ENCODE data around the gene STARD3. TPM values are rescaled to one million over a fixed set of nuclear protein-coding genes. Genes with fewer than 3 reads are reported as not detected.

The STARD3 gene
- total RNA-seq, 1 donor from 2014 or later: 87.6 TPM

DNA sequence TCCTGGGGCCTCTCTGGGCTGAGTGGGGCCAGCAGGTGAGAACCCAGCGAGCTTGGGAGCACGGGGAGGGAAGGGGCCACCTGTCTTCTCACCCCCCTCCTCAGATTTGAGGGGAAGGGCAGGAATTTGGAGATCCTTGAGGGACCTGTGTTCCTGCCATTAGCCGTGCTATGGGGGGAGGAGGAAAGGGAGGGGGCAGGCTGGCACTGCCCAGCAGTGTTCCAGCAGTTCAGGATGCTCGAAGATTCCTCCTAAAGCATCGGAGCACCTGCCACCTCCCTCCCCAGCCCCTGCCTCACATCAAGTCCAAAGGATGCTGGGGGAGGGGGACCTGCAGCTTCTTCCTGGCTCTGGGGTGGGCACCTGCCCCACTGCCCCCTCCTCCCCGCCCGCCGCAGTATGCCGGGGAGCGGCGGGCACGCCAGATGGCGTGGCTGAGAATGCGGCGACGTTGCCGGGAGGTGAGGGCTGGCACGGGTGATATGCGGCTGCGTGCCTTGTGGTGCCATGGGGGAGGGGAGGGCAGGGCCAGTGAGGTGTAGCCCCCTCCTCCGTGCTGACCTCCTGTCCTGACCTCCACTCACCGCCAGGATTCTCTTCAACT lies 24.6 kb upstream of the STARD3 start:
- TF ChIP-seq, protein P1, sequence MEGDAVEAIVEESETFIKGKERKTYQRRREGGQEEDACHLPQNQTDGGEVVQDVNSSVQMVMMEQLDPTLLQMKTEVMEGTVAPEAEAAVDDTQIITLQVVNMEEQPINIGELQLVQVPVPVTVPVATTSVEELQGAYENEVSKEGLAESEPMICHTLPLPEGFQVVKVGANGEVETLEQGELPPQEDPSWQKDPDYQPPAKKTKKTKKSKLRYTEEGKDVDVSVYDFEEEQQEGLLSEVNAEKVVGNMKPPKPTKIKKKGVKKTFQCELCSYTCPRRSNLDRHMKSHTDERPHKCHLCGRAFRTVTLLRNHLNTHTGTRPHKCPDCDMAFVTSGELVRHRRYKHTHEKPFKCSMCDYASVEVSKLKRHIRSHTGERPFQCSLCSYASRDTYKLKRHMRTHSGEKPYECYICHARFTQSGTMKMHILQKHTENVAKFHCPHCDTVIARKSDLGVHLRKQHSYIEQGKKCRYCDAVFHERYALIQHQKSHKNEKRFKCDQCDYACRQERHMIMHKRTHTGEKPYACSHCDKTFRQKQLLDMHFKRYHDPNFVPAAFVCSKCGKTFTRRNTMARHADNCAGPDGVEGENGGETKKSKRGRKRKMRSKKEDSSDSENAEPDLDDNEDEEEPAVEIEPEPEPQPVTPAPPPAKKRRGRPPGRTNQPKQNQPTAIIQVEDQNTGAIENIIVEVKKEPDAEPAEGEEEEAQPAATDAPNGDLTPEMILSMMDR (IDR thresholded peaks at IDR 0.05): no peak
- H3K36me3 ChIP-seq: no peaks in the 10 kb centered on the region
- H3K4me3 ChIP-seq: no peak overlapping the region
- no peaks in the 10 kb centered on the region for H3K9me3 ChIP-seq
- H3K4me1 ChIP-seq: no peaks in the 10 kb centered on the region
- no peak overlapping the region for H3K27ac ChIP-seq
- intact Hi-C loops (cut with DNase I): no loop called here
- H3K27me3 ChIP-seq: peaks cover 15% of the 10 kb centered on the region
- no peak for DNase-seq (ENCODE audit: low spot score in 2 of 2)

DNA sequence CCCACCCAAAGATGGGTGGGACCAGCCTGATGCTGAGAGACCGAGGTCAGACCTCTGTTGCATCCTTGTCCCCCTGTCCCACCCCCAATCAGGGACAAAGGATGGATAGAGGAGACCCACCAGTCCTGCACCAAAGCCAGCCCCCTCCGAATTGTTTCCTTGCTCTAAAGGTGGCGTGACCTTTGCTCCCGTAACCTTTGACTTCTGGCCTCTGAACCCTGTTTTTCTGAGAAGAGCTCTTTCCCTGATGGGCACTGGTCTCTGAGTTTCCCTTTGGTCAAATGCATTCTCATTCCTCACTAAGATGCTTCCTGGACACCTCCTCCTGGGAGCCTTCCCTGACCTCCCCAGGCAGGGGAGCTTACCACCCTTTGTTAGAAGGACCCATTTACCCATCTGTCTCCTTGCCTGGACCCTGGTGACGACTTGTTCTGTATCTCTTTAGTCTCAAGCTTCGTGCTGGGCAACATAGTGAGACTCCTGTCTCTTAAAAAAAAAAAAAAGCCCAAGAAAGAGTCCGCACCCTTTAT lies 23.9 kb upstream of the STARD3 start:
- H3K4me3 ChIP-seq: no peak overlapping the region
- intact Hi-C loops (cut with DNase I): no loop called here
- H3K36me3 ChIP-seq: no peaks in the 10 kb centered on the region
- H3K27me3 ChIP-seq: peaks cover 9% of the 10 kb centered on the region
- no peaks in the 10 kb centered on the region for H3K4me1 ChIP-seq
- H3K9me3 ChIP-seq: no peaks in the 10 kb centered on the region
- TF ChIP-seq, protein P1 (IDR thresholded peaks at IDR 0.05): no peak
- no peak overlapping the region for H3K27ac ChIP-seq
- DNase-seq (ENCODE audit: low spot score in 2 of 2): no peak

DNA sequence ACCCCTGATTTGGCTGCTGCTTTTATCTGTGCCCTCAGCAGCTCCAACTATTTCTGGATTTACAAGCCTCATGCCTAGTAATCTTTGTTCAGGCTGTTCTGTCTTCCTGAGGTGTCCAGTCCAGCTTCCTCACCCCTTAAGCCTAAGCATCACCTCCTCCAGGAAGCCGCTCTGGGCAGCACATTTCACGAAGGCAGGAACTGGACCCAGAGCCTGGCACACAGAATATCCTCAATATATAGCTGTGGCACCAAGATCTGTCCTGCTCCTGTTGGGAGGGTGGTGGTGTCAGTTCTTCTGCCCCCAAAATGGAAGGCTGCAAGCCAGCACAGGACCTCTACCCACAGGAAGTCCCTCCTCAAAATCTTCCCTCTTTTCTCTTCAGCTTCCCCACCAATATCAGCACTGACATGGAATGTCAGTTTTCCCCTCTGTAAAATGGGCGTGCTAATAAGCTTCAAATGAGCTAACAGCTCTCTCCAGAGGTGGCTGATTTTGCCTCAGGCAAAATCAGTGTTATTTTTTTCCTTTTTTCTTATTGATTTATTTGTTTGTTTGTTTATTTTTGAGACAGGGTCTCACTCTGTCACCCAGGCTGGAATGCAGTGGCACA lies 22.3 kb upstream of the STARD3 start:
- no peaks in the 10 kb centered on the region for H3K36me3 ChIP-seq
- H3K27ac ChIP-seq: no peak overlapping the region
- no peak overlapping the region for H3K4me3 ChIP-seq
- TF ChIP-seq, protein P1 (IDR thresholded peaks at IDR 0.05): no peak
- no peaks in the 10 kb centered on the region for H3K4me1 ChIP-seq
- intact Hi-C loops (cut with DNase I): no loop called here
- H3K9me3 ChIP-seq: no peaks in the 10 kb centered on the region
- H3K27me3 ChIP-seq: no peaks in the 10 kb centered on the region
- DNase-seq (ENCODE audit: low spot score in 2 of 2): no peak

DNA sequence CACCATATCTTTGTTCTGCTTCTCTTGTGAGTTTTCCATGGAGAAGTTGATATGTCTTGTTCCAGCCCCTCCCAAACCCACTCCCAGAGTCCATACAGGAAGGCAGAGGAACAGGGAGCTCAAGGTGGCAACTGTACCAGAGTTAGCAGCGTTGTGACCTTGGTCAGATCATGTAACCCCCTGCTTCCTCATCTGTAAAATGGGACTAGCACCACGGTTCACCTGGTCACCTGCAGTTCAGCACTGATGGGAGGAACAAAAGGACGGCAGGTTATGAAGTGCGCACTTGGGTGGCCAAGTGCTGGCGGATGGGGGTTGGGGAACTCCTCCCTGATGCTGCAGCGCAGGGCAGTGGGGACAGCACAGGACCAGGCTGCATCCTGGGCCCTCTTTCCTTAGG lies 21.5 kb upstream of the STARD3 start:
- Histone ChIP-seq H3K4me1 (no peaks in the 10 kb centered on the region), H3K4me3 (no peak overlapping the region), H3K27ac (no peak overlapping the region), H3K36me3 (no peaks in the 10 kb centered on the region), H3K9me3 (no peaks in the 10 kb centered on the region), H3K27me3 (no peaks in the 10 kb centered on the region)
- intact Hi-C loops (cut with DNase I): no loop called here
- TF ChIP-seq, protein P1 (IDR thresholded peaks at IDR 0.05): no peak
- DNase-seq (ENCODE audit: low spot score in 2 of 2): no peak

DNA sequence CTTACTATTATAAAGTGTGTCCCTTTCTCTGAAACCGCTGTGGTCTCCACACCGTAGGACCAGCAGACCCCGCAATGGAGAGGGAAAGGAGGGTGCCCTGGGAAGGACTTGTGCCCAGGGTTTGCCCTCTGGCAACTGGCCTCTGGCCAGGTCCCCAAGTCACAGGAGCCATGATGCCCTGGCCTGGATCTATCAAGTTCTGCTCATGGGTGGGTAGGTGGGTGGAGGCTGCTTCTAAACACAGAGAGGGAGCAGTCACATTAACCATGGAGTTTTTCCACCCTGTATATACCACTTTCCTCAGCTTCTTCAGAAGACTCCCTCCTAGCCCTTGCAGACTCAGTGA lies 19.9 kb upstream of the STARD3 start:
- Histone ChIP-seq H3K36me3 (no peaks in the 10 kb centered on the region), H3K4me3 (peak overlapping the region; percentile 70 to 79), H3K9me3 (no peaks in the 10 kb centered on the region), H3K27me3 (no peaks in the 10 kb centered on the region), H3K4me1 (no peaks in the 10 kb centered on the region), H3K27ac (no peak overlapping the region)
- DNase-seq (ENCODE audit: low spot score in 2 of 2): no peak
- intact Hi-C loops (cut with DNase I): no loop called here
- TF ChIP-seq, protein P1 (IDR thresholded peaks at IDR 0.05): no peak

Data from ascending aorta (tissue), 2 donors.